Colon (tissue), 2 donors: ENCODE results near the gene CCR3.
"Not testable (repeated sequence)": the region's sequence is repeated elsewhere in the genome, so short reads cannot be mapped to it uniquely, and the experiment has no call there.

Experiments
- FAIRE-seq: peaks from 2 replicates; lab custom pipeline; 2012; peaks lifted over from hg19 to GRCh38; lab: Jason Lieb, UNC
- donor health status: control.
- donor health status: control.

Gene CCR3

GRCh38 chr3:46242120-46242519, at the start of gene CCR3:
TSS of gene CCR3 (plus strand) at chr3:46242460. CDS start at chr3:46265159, 22,699 bp downstream.
- FAIRE-seq, result no peak

- FAIRE-seq, result no peak
Observed at GRCh38 chr3:46192939-46193338, 49.3 kb upstream of the CCR3 start.

DNA sequence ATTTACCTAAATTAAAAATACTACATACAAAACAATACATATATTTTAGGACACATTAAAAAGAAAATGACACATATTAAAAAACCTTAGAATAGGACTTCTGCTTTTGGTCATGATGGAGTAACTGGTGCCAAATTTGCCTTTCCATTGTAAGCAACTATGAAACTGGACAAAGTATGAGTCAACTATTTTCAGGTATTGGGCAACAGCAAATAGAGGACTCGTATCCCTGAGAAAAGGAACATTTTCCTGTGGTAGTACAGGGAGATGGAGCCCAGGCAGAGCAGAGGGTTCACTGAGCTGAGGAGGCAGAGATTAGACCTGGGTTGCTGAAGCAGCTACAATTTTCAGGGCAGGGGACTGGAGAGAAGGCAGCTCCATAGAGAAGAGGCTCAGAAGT, 48.8 kb upstream of the CCR3 start:
- no peak for FAIRE-seq

DNA sequence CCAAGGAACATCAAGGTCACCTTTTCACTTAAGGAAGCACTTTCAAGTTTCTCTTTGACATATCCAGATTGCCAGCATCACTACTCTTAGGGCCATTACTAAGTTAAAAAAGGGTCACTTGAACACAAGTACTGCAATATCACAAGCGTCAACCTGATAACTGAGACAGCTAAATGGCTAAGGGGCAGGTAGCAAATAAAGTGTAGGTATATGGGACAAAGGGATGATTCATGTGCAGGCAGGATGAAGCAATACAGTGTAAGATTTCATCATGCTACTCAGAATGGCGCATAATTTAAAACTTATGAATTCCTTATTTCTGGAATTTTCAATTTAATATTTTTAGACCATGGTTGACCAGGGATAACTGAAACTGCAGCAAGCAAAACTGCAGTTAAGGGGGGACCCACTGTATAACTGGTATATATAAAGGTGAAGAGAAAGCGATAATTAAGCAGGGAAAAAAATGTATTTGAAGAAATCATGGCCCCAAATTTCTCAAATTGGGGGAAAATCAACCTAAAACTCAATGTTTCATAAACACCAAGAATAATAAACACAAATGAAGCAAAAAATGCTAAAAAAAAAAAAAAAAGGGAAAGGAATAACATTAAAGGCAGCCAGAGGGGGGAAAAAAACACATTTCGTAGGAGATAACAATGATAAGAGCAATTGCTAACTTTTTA, 47.2 kb upstream of the CCR3 start:
- no peak for FAIRE-seq

DNA sequence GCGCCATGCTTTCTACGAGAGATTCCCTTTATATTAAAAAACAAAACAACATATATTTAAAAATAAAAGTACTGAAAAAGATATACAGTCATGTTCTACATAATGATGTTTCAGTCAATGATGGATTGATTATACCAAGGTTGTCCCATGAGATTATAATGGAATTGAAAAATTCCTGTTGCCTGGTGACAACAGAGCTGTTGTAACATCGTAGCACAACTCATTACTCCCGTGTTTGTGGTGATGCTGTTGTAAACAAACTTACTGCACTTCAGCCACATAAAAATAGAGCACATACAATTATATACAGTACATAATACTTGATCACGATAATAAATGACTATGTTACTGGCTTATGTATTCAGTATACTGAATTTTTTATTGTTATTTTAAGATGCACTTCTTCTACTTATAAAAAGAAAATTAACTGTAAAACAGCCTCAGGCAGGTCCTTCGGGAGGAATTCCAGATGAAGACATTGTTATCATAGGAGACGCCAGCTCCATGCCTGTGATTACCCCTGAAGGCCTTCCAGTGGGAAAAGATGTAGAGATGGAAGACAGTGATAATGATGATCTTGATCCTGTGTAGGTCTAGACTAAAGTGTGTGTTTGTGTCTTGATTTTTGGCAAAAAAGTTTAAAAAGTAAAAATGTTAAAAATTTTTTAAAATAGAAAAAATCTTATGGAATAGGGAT, 45.9 kb upstream of the CCR3 start:
- no peak for FAIRE-seq

DNA sequence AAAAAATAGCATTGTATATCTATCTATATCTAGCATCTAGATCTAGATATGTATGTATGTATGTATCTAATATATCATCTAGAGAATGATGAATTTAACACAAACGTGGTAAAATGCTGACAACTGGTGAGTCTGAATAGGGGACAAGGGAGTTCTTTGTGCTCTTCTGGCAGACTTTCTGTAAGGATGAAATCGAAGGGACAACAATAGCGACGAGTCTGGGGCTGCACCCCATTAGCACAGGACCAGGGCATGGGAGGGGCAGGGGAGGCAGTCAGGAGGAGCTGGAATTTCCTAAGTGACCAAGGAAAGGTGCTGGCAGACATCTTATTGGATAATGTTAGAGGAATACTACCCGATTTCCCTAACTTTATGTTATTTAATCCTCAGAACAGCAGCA, 42.0 kb upstream of the CCR3 start:
- FAIRE-seq, result no peak

DNA sequence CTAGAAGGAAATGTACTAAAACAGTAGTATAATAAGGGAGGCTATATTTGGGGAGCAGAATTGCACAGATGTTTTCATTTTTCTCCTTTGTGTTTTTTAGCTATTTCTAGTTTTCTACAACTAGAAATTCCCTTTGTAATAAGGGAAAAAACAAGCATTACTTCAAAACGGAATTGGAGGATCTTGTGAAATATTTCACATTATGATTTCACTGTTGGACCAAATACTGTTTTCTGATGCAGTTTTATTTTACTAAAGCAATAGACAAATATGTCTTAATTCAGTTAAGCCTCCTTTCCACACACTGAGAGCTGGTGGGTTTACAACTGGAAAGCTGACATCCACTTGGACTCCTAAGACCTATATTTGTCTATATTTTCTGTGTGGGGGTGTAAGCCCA, 41.5 kb upstream of the CCR3 start:
- FAIRE-seq, result no peak

- no peak for FAIRE-seq
Observed at GRCh38 chr3:46202535-46202934, 39.7 kb upstream of the CCR3 start.

GRCh38 chr3:46203681-46204080, 38.6 kb upstream of the CCR3 start:
- FAIRE-seq, result no peak

DNA sequence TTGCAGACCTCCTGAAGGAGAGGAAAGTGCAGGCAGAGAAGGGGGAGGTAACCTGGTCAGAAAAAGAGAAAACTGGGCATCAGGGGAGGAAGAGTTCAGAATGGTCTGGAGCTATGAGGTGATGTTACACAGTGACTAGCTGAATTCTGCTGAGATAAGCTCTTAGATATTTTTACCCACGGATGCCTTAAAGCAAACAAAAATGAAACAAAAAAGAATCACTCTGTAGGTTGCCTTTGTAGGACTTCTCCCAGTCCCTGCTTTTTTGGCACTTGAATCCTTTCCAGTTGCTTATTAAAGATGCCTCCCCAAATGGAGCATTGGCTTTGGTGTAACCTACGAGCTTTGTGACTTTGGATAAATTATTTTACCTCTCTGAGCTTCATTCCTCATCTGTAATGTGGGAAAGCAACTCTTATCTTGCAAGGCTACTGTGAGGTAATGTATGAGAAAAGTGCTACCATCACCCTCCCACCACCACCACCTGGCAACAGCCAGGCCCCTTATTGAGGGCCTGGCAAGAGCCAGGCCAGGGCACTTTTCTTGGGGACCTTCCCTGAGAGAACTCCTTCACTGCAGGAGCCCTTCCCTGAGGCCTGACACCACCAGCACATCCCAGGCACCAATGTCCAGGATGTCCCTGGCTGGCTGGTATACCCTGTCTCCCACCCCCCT, 36.8 kb upstream of the CCR3 start:
- no peak for FAIRE-seq

GRCh38 chr3:46206282-46207015, 35.8 kb upstream of the CCR3 start:
- no peak for FAIRE-seq

DNA sequence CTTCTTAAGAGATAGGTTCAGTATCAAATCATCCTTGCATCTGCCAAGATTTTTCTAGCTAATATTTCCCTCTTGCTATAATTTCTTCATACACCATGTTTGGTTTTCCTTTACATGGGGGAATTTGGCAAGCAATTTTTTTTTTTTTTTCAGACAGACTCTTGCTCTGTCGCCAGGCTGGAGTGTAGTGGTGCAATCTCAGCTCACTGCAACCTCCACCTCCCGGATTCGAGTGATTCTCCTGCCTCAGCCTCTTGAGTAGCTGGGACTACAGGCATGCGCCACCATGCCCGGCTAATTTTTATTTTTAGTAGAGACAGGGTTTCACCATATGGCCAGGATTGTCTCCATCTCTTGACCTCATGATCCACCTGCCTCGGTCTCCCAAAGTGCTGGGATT, 34.7 kb upstream of the CCR3 start:
- not testable (repeated sequence) for FAIRE-seq

- no peak for FAIRE-seq
Observed at GRCh38 chr3:46208167-46208704, 34.0 kb upstream of the CCR3 start, which contains the start of gene CCR1. TSS of gene CCR1 (minus strand) at chr3:46208313. CDS start at chr3:46204313, 4,000 bp downstream.

DNA sequence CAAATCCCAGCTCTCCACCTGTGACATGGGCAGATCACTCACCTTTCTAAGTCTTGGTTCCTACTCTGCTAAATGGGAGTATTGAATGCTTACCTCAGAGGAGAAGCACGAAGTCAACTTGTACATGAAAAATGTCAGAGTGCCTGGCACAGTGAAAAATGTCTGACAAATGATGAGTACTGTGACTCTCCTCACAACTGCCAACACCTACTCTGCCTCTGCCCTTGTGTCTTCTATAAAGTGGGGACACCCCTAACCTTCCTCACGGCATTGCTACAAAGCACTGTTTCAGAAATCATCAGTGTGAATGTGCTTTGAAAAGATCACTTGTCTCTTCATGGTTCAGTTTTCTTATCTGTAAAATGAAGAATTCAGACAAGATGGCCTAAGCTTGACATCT, 33.2 kb upstream of the CCR3 start:
- FAIRE-seq, result no peak

DNA sequence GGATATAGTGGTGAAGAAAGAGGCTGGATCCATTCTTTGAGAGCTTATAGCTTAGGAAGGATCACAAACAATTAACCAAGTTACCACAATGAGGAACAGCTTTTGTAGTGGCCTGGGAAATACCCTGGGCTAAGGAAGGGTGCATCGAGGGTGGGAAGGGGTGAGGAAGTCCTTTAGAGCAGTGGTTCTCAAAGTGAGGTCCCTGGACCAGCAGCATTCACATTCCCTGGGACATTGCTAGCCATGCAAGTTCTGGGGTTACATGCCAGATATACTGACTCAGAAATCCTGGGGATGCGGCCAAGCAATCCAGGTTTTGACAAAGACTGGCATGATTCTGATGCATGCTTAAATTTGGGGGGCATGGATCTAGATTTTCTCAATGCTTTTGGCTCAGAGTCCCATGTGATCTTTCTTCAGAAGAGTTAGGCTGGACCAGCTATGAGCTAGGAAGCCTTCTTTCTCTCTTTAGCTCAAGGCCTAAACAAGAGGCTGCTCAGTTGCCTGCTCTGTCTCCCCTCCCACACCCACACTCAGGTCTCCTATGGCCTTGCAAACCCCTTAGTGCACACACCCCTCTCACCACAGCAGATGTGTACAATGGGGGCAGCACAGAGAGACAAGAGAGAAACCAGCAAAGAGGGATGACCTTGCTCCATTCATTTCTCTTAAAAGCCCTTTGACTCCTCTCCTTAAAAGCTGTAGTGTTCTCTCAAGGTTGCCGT, 32.4 kb upstream of the CCR3 start:
- FAIRE-seq, result no peak

GRCh38 chr3:46212101-46212500, 30.2 kb upstream of the CCR3 start:
- no peak for FAIRE-seq

DNA sequence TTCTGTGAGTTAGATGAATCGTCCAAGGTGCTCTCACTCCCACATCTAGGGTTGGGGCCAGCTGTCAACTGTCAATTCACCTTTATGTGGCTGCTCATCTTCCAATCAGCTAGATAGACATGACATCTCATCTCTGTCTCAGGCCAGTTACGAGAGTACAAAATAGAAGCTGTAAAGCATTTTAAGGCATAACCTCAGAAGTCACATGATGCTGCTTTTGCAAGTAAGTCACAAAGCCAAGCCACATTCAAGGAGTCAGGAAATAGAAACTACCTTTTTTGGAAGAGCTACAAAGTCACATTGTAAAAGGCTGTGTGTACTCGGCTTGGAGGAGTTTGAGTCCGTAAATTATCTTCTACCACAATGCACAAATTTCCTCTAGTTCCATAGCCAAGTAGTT, 29.1 kb upstream of the CCR3 start:
- FAIRE-seq, result no peak

DNA sequence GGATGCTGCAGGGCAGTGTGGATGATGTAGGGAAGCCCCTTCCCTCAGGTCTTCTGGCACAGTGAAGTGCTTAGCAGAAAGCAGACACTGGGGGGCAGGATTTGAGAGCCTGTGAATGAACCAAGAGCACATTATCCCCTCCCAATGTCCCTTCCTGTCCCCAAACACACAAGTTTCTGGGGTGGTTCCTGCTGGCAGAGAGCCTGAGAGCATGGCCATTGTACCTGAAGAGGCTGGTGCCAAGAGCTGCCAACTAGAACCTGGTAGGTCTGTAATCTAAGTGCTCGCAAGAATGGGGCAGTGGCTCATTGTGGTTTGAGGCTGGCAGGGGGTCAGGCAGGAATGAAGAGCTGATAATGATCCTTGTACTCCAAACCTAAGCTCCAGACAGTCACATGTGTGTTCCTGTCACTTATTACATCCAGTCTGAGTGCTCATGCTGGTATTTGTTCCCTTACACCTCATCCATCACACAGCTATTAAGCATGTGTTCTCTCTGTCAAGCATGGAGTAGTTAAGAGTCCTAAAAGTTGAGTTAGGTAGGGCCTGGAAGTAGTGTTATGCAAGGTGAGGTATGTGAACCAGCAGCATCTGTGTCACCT, 27.4 kb upstream of the CCR3 start:
- FAIRE-seq, result no peak

DNA sequence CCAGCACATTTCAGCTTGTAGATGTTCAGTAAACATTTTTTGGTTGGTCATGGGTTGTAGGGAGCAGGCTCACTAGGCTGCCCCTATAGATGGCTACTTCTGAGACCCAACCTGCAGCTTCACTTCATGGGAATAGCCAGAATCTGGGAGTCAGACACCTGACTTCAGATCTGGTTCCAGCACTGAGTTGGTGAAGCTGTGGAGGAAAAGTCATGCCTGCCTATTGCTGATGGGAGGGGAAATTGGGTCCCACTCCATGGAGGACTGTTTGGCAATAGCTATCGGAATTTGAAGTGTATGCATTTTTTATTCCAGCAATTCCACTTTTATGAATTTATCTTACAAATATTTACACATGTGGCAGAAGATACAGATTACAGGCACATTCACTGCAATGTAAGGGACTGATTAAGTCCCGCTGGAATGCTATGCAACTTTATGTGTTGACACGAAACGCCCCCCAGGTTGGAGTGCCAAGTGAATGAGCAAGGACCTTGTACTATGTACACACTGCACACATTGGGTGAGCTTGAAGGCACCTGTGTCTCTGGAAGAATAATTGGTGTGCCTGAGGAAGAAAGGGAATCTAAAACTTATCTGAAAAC, 26.3 kb upstream of the CCR3 start:
- FAIRE-seq, result no peak

DNA sequence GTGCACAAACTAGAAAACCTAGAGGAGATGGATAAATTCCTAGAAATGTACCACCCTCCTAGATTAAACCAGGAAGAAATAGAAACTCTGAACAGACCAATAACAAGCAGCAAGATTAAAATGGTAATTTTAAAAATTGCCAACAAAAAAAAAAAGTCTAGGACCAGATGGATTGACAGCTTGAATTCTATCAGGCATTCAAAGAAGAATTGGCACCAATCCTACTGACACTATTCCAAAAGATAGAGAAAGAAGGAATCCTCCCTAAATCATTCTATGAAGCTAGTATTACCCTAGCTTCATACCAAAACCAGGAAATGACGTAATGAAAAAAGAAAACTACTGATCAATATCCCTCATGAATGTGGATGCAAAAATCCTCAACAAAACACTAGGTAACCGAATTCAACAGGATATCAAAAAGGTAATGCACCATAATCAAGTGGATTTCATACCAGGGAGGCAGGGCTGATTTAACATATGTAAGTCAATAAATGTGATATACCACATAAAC, 24.0 kb upstream of the CCR3 start:
- no peak for FAIRE-seq

GRCh38 chr3:46221391-46221790, 20.9 kb upstream of the CCR3 start:
- no peak for FAIRE-seq
